GM23338 (cell line): ENCODE data around the gene ACOXL. TPM values are rescaled to one million over a fixed set of nuclear protein-coding genes. Genes with fewer than 3 reads are reported as not detected.

Source experiments
- ATAC-seq: fragments of 200-7000 bp; cut with Tn5 transposase; 3 replicates; pipeline ENCODE4 v1.9.1; 2020
- DNase-seq: peaks from one replicate; pipeline ENCODE4 v3.0.0-alpha.2; 2015; ENCODE audit warnings: low spot score
- H2AFZ ChIP-seq: fragments of 200-600 bp; sonication (generic); 2 replicates; pipeline ENCODE4 v1.8.0; 2016; ENCODE audit warnings: antibody characterized with exemption, mild to moderate bottlenecking, moderate library complexity
- H3F3A ChIP-seq: fragments of 200-600 bp; sonication (generic); replicated peaks from 2 replicates; pipeline ENCODE4 v1.8.0; 2017; ENCODE audit warnings: antibody characterized with exemption, mixed run types, low read depth
- H3K27ac ChIP-seq: fragments of 200-600 bp; sonication (generic); 2 replicates; pipeline ENCODE4 v1.6.1; 2016; ENCODE audit warnings: low read depth
- H3K27me3 ChIP-seq: fragments of 200-600 bp; sonication (generic); 2 replicates; pipeline ENCODE4 v1.8.0; 2016; ENCODE audit warnings: mild to moderate bottlenecking, mixed run types, moderate library complexity; ENCODE audit not compliant: insufficient read depth
- H3K36me3 ChIP-seq: fragments of 200-600 bp; sonication (generic); 2 replicates; pipeline ENCODE4 v1.8.0; 2016; ENCODE audit warnings: mild to moderate bottlenecking; ENCODE audit not compliant: insufficient read depth
- H3K4me1 ChIP-seq: fragments of 200-600 bp; sonication (generic); 2 replicates; pipeline ENCODE4 v1.8.0; 2016; ENCODE audit warnings: mild to moderate bottlenecking, moderate library complexity; ENCODE audit not compliant: insufficient read depth
- H3K4me2 ChIP-seq: fragments of 200-600 bp; sonication (generic); 2 replicates; pipeline ENCODE4 v1.7.1; 2017; ENCODE audit warnings: mixed run types
- H3K4me3 ChIP-seq: fragments of 200-600 bp; sonication (generic); 2 replicates; pipeline ENCODE4 v1.6.1; 2016; ENCODE audit warnings: mixed run types
- H3K79me2 ChIP-seq: fragments of 200-600 bp; sonication (generic); replicated peaks from 2 replicates; pipeline ENCODE4 v1.8.0; 2017; ENCODE audit warnings: mild to moderate bottlenecking; ENCODE audit not compliant: insufficient read depth
- H3K9me2 ChIP-seq: fragments of 200-600 bp; sonication (generic); 2 replicates; pipeline ENCODE4 v1.8.0; 2017; ENCODE audit not compliant: insufficient read depth
- H4K20me1 ChIP-seq: fragments of 200-600 bp; sonication (generic); replicated peaks from 2 replicates; pipeline ENCODE4 v1.8.0; 2017; ENCODE audit warnings: mild to moderate bottlenecking; ENCODE audit not compliant: insufficient read depth
- H3K27ac Mint-ChIP-seq: 2 replicates; pipeline ENCODE4 v1.8.0; 2020; ENCODE audit warnings: inconsistent platforms, mild to moderate bottlenecking, moderate library complexity, mixed read lengths
- H3K27me3 Mint-ChIP-seq: 3 replicates; pipeline ENCODE4 v1.8.0; 2022; ENCODE audit warnings: low read depth, mild to moderate bottlenecking, moderate library complexity, mixed read lengths, inconsistent platforms; ENCODE audit not compliant: insufficient read depth, poor library complexity
- H3K36me3 Mint-ChIP-seq: 3 replicates; pipeline ENCODE4 v1.8.0; 2021; ENCODE audit warnings: low read depth, mild to moderate bottlenecking, inconsistent platforms, moderate library complexity, mixed read lengths
- H3K4me1 Mint-ChIP-seq: 3 replicates; pipeline ENCODE4 v1.8.0; 2020; ENCODE audit warnings: mild to moderate bottlenecking, inconsistent platforms, mixed read lengths
- H3K4me3 Mint-ChIP-seq: 3 replicates; pipeline ENCODE4 v1.8.0; 2021; ENCODE audit warnings: moderate library complexity, mild to moderate bottlenecking, inconsistent platforms, mixed read lengths
- H3K9me3 Mint-ChIP-seq: 3 replicates; pipeline ENCODE4 v1.8.0; 2020; ENCODE audit warnings: moderate library complexity, mild to moderate bottlenecking, inconsistent platforms, mixed read lengths
- CREB1 ChIP-seq: fragments of 250-450 bp; sonication (Bioruptor Pico); IDR thresholded peaks from 2 replicates; pipeline ENCODE4 v1.5.0; 2020; ENCODE audit warnings: low read depth, mild to moderate bottlenecking, moderate library complexity
- EZH2 ChIP-seq: fragments of 200-600 bp; sonication (generic); IDR thresholded peaks from one replicate; pipeline ENCODE4 v1.8.0; 2017; ENCODE audit warnings: antibody characterized with exemption, mild to moderate bottlenecking, low read depth; ENCODE audit not compliant: unreplicated experiment
- EZH2phosphoT487 ChIP-seq: fragments of 200-600 bp; sonication (generic); IDR thresholded peaks from one replicate; pipeline ENCODE4 v1.8.1; 2018; ENCODE audit warnings: antibody characterized with exemption; ENCODE audit not compliant: unreplicated experiment
- JUNB ChIP-seq: IDR thresholded peaks from one replicate; pipeline ENCODE4 v1.6.1; 2016; ENCODE audit warnings: antibody characterized with exemption; ENCODE audit not compliant: unreplicated experiment
- NANOG ChIP-seq: IDR thresholded peaks from 2 replicates; pipeline ENCODE4 v1.6.1; 2016; ENCODE audit warnings: antibody characterized with exemption, borderline replicate concordance
- POLR2AphosphoS5 ChIP-seq: IDR thresholded peaks from 2 replicates; pipeline ENCODE4 v1.6.1; 2016; ENCODE audit warnings: antibody characterized with exemption, low read depth
- REST ChIP-seq: IDR thresholded peaks from one replicate; pipeline ENCODE4 v1.6.1; 2018; ENCODE audit warnings: antibody characterized with exemption; ENCODE audit not compliant: unreplicated experiment
- STAT1 ChIP-seq: IDR thresholded peaks from one replicate; pipeline ENCODE4 v1.6.1; 2016; ENCODE audit warnings: antibody characterized with exemption; ENCODE audit not compliant: unreplicated experiment
- ZNF114 ChIP-seq: fragments of 250-450 bp; sonication (Bioruptor Pico); IDR thresholded peaks from 2 replicates; pipeline ENCODE4 v1.5.0; 2020; ENCODE audit warnings: mild to moderate bottlenecking, moderate library complexity
- ZNF331 ChIP-seq: fragments of 250-450 bp; sonication (Bioruptor Pico); IDR thresholded peaks from 2 replicates; pipeline ENCODE4 v1.5.0; 2020; ENCODE audit warnings: low read depth, mild to moderate bottlenecking, moderate library complexity
- ZNF462 ChIP-seq: fragments of 250-450 bp; sonication (Bioruptor Pico); IDR thresholded peaks from 2 replicates; pipeline ENCODE4 v1.5.0; 2020; ENCODE audit warnings: mild to moderate bottlenecking, moderate library complexity
- polyA plus RNA-seq: library from polyadenylated mRNA; unstranded; fragments of >200 nt; fragmentation: Nextera tagmentation; extraction: Ambion mirVana; gene quantifications from 2 replicates; pipeline ENCODE4 v1.2.1, GENCODE V29; 2016
- total RNA-seq: library from RNA; depleted of rRNA; stranded (reverse); fragments of >200 nt; shearing (Covaris generic); gene quantifications from 2 replicates; pipeline ENCODE4 v1.2.3, GENCODE V29; 2014
- TF ChIP-seq, protein P1 (sequence below), 2 experiments: fragments of 200-600 bp in 1 of 2; sonication (generic) in 1 of 2; conservative IDR thresholded peaks; 2 replicates each; pipeline versions ENCODE4 v1.5.1 to v1.6.1; 2016 to 2017; ENCODE audit warnings: antibody characterized with exemption in 2 of 2, low read depth in 2 of 2, mild to moderate bottlenecking in 2 of 2, moderate library complexity in 1 of 2
- TF ChIP-seq, protein P2 (sequence below): IDR thresholded peaks from 2 replicates; pipeline ENCODE4 v1.6.1; 2016; ENCODE audit warnings: antibody characterized with exemption

The ACOXL gene
- total and polyA plus RNA-seq, 2 experiments from 2014 or later, result 9.0 to 14.7 TPM

DNA sequence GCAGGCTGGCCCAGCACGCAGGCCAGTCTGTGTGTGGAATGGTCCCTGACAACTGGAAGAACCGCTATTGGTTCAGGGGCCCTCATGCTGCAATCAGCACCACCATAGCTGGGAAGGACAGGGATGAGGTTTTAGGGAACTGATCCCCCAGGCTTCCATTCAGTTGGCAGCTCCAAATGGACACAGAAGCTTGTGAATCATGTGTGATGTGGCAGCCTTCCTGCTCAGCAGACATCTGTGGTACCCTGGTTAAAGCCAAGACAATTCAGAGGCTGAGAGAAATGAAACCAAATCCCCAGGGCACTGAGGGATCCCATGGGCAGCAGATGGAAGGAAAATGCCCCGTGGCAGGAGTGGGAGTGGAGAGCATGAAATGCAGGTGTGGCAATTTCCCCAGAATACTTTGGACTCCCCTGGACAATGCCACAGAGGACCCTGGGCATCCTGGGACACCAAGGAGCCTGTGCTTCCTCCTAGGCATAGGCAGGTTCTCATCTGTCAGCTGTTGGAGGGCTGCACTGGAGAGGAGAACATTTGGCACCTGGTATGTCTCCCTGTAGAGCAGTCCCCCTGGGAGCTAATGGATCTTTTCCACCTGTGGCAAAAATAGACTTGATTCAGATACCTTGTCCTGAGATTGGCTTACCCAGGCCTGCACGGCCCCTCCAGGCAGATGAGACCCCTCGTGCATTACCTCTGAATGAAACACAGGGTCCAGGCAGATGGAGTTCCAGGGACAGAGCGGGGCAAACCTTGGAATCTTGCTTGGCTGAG lies 226.2 kb downstream of the ACOXL start:
- Histone ChIP-seq H3K36me3 (no peaks in the 10 kb centered on the region), H3K4me2 (no peak overlapping the region), H4K20me1 (no peaks in the 10 kb centered on the region), H3K4me1 (0 out of 2 replicates have a peak, but pooled peaks cover 3% of the 10 kb centered on the region), H3F3A (no peaks in the 10 kb centered on the region), H2AFZ (no peak overlapping the region), H3K9me2 (no peaks in the 10 kb centered on the region), H3K4me3 (no peak overlapping the region), H3K27ac (no peak overlapping the region), H3K79me2 (no peaks in the 10 kb centered on the region), H3K27me3 (no peaks in the 10 kb centered on the region)
- Mint-ChIP-seq H3K9me3 (no peaks in the 10 kb centered on the region; the same call in 2 of the 3 replicates), H3K27ac (no peak overlapping the region), H3K4me1 (peaks cover 16% of the 10 kb centered on the region), H3K4me3 (no peak overlapping the region), H3K27me3 (no peaks in the 10 kb centered on the region), H3K36me3 (no peaks in the 10 kb centered on the region)
- ATAC-seq (no peak), DNase-seq (no peak)
- TF ChIP-seq, protein P1, sequence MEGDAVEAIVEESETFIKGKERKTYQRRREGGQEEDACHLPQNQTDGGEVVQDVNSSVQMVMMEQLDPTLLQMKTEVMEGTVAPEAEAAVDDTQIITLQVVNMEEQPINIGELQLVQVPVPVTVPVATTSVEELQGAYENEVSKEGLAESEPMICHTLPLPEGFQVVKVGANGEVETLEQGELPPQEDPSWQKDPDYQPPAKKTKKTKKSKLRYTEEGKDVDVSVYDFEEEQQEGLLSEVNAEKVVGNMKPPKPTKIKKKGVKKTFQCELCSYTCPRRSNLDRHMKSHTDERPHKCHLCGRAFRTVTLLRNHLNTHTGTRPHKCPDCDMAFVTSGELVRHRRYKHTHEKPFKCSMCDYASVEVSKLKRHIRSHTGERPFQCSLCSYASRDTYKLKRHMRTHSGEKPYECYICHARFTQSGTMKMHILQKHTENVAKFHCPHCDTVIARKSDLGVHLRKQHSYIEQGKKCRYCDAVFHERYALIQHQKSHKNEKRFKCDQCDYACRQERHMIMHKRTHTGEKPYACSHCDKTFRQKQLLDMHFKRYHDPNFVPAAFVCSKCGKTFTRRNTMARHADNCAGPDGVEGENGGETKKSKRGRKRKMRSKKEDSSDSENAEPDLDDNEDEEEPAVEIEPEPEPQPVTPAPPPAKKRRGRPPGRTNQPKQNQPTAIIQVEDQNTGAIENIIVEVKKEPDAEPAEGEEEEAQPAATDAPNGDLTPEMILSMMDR (conservative IDR thresholded peaks at IDR 0.05; ENCODE audit: low read depth in 2 of 2), result no peak
- TF ChIP-seq, protein P2, sequence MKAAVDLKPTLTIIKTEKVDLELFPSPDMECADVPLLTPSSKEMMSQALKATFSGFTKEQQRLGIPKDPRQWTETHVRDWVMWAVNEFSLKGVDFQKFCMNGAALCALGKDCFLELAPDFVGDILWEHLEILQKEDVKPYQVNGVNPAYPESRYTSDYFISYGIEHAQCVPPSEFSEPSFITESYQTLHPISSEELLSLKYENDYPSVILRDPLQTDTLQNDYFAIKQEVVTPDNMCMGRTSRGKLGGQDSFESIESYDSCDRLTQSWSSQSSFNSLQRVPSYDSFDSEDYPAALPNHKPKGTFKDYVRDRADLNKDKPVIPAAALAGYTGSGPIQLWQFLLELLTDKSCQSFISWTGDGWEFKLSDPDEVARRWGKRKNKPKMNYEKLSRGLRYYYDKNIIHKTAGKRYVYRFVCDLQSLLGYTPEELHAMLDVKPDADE, result no peak
- TF ChIP-seq REST, result no peak
- no peak for TF ChIP-seq STAT1
- no peak for TF ChIP-seq CREB1 (CRISPR knock-in tag)
- no peak for TF ChIP-seq NANOG
- TF ChIP-seq JUNB, result no peak
- no peak for TF ChIP-seq ZNF114 (CRISPR knock-in tag)
- no peak for TF ChIP-seq ZNF331 (CRISPR knock-in tag)
- no peak for TF ChIP-seq EZH2phosphoT487
- TF ChIP-seq POLR2AphosphoS5, result no peak
- no peak for TF ChIP-seq ZNF462 (CRISPR knock-in tag)
- no peak for TF ChIP-seq EZH2
